ENCODE results near the gene ACKR3.

ACKR3 gene

GRCh38 chr2:236608710-236609109 lies 39.1 kb downstream of the ACKR3 start:
- Histone ChIP-seq H3K36me3 (ENCODE audit: control insufficient read depth, insufficient read depth, low read length) (no peaks in the 10 kb centered on the region), H3K9me3 (ENCODE audit: control insufficient read depth, low read length) (no peaks in the 10 kb centered on the region), H3K4me1 (ENCODE audit: control insufficient read depth, insufficient read depth, low read length) (no peaks in the 10 kb centered on the region), H3K4me3 (ENCODE audit: low read length) (no peak overlapping the region), H3K9ac (ENCODE audit: low read length) (no peak overlapping the region), H3K27me3 (ENCODE audit: control insufficient read depth, insufficient read depth, low read length) (no peaks in the 10 kb centered on the region)

DNA sequence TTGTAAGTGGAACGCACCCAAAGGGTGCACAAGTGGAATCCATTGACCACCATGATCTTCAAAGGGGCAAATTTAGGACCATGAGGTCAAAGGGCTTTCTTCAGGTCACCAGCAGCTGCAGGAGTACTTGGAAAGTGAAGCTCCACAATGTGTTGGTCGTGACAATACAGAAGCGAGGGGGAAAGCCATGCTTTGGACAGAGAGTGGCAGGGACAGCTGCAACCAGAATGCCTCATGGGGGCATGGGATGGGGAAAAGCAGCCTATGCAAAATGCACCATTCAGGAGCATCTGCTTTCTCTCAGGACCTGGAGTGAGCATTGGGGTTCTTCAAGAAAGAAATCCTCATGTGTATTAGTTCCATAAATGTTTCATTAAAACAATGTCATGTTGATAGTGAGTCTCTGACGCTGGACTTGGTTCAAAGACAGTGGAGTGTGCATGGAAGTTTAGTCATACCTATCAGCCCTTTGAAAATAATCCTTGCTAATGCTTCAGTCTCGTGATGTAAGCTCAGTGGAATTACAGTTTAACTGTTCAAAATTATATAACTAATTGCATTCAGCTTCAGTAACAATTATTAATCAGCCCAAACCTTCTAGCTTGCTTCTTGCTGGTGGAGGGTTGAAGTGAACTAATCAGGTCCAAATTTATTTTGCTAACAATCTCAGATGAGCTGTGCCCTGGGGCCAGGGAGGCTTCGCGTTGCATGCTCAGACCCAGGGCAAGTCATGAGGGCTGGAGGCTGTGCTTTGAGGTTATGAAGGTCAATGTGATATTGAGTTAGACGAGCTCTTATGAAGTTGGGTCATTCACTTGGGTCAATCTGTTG lies 41.6 kb downstream of the ACKR3 start:
- Histone ChIP-seq H3K4me3 (ENCODE audit: low read length) (no peak overlapping the region), H3K9ac (ENCODE audit: low read length) (no peak overlapping the region), H3K4me1 (ENCODE audit: control insufficient read depth, insufficient read depth, low read length) (no peaks in the 10 kb centered on the region), H3K27me3 (ENCODE audit: control insufficient read depth, insufficient read depth, low read length) (no peaks in the 10 kb centered on the region), H3K9me3 (ENCODE audit: control insufficient read depth, low read length) (no peaks in the 10 kb centered on the region), H3K36me3 (ENCODE audit: control insufficient read depth, insufficient read depth, low read length) (no peaks in the 10 kb centered on the region)

- H3K9me3 ChIP-seq (ENCODE audit: control insufficient read depth, low read length), result no peaks in the 10 kb centered on the region
- no peak overlapping the region for H3K4me3 ChIP-seq (ENCODE audit: low read length)
- no peak overlapping the region for H3K9ac ChIP-seq (ENCODE audit: low read length)
- H3K4me1 ChIP-seq (ENCODE audit: control insufficient read depth, insufficient read depth, low read length), result no peaks in the 10 kb centered on the region
- H3K36me3 ChIP-seq (ENCODE audit: control insufficient read depth, insufficient read depth, low read length), result no peaks in the 10 kb centered on the region
- no peaks in the 10 kb centered on the region for H3K27me3 ChIP-seq (ENCODE audit: control insufficient read depth, insufficient read depth, low read length)
Observed at GRCh38 chr2:236612737-236613136, 43.1 kb downstream of the ACKR3 start.

- no peaks in the 10 kb centered on the region for H3K27me3 ChIP-seq (ENCODE audit: control insufficient read depth, insufficient read depth, low read length)
- no peaks in the 10 kb centered on the region for H3K9me3 ChIP-seq (ENCODE audit: control insufficient read depth, low read length)
- no peak overlapping the region for H3K9ac ChIP-seq (ENCODE audit: low read length)
- no peaks in the 10 kb centered on the region for H3K36me3 ChIP-seq (ENCODE audit: control insufficient read depth, insufficient read depth, low read length)
- H3K4me3 ChIP-seq (ENCODE audit: low read length), result no peak overlapping the region
- no peaks in the 10 kb centered on the region for H3K4me1 ChIP-seq (ENCODE audit: control insufficient read depth, insufficient read depth, low read length)
Observed at GRCh38 chr2:236613612-236614011, 44.0 kb downstream of the ACKR3 start.

DNA sequence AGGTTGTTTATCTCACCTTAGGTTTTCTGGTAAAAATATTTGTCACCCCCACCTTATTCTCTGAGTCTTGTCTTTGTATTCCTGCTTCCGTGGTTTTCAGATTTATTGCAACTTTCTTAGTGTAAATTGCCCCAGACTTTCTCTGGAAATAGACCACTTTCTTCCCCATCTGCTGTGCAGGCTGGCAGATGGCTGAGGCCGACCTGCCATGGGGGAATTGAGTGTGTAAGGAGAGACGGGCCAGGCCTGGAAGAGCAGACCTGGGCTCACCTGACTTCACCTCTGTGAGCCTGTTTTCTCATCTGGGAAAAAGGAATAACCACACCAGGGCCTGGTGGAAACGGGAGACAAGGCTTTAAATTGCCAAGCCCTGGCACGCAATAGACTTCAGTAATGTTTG lies 44.9 kb downstream of the ACKR3 start:
- H3K4me1 ChIP-seq (ENCODE audit: control insufficient read depth, insufficient read depth, low read length), result no peaks in the 10 kb centered on the region
- no peak overlapping the region for H3K9ac ChIP-seq (ENCODE audit: low read length)
- no peaks in the 10 kb centered on the region for H3K9me3 ChIP-seq (ENCODE audit: control insufficient read depth, low read length)
- no peaks in the 10 kb centered on the region for H3K36me3 ChIP-seq (ENCODE audit: control insufficient read depth, insufficient read depth, low read length)
- no peak overlapping the region for H3K4me3 ChIP-seq (ENCODE audit: low read length)
- H3K27me3 ChIP-seq (ENCODE audit: control insufficient read depth, insufficient read depth, low read length), result no peaks in the 10 kb centered on the region

DNA sequence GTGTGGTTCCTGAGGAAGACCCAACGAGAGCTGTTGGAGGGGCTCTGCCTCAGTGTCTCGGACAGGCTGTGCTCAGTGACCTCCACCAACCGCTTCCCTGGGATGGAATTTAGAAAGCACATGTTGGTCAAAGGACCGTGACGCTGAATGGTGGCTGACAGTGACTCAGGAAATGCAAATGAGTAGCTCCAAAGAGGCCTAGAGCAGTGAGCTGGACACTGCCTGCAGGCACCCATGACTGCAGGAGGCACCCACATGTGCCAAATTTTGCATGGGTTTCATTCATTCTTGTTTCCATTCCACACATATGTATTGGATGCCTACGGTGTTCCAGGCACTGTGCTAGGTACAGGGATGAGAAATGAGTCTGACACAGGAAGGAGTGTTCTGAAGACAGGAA lies 46.4 kb downstream of the ACKR3 start:
- no peak overlapping the region for H3K9ac ChIP-seq (ENCODE audit: low read length)
- no peak overlapping the region for H3K4me3 ChIP-seq (ENCODE audit: low read length)
- H3K27me3 ChIP-seq (ENCODE audit: control insufficient read depth, insufficient read depth, low read length), result peaks cover 3% of the 10 kb centered on the region
- no peaks in the 10 kb centered on the region for H3K4me1 ChIP-seq (ENCODE audit: control insufficient read depth, insufficient read depth, low read length)
- no peaks in the 10 kb centered on the region for H3K36me3 ChIP-seq (ENCODE audit: control insufficient read depth, insufficient read depth, low read length)
- H3K9me3 ChIP-seq (ENCODE audit: control insufficient read depth, low read length), result no peaks in the 10 kb centered on the region

- Histone ChIP-seq H3K4me3 (ENCODE audit: low read length) (no peak overlapping the region), H3K36me3 (ENCODE audit: control insufficient read depth, insufficient read depth, low read length) (no peaks in the 10 kb centered on the region), H3K4me1 (ENCODE audit: control insufficient read depth, insufficient read depth, low read length) (no peaks in the 10 kb centered on the region), H3K27me3 (ENCODE audit: control insufficient read depth, insufficient read depth, low read length) (peaks cover 9% of the 10 kb centered on the region), H3K9ac (ENCODE audit: low read length) (no peak overlapping the region), H3K9me3 (ENCODE audit: control insufficient read depth, low read length) (no peaks in the 10 kb centered on the region)
Observed at GRCh38 chr2:236616624-236617023, 47.0 kb downstream of the ACKR3 start.

DNA sequence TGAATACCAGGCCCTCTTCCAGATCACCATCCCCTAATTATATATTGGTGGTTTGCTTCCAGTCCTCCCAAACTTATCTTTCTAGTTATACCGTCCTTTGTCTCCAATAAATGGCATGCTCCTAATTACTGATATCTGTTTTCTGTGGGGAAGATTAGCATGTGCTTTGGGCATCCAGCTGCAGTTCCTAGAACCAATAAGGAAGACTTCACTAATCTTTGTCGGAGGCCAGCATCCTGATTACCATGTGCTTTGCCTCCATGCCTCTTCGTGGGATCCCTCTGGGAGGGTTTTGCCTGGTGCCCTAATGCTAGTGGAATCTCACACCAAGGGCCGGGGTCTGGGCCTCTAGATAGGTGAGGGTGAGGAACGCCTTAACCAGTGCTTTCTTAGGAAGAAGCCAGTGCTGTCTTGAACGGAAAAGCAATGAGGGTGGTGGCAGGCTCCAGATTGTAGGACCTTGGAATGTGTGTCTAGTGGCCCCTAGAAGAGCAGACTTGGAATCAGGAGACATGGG lies 47.7 kb downstream of the ACKR3 start:
- H3K4me1 ChIP-seq (ENCODE audit: control insufficient read depth, insufficient read depth, low read length), result no peaks in the 10 kb centered on the region
- H3K9ac ChIP-seq (ENCODE audit: low read length), result no peak overlapping the region
- H3K36me3 ChIP-seq (ENCODE audit: control insufficient read depth, insufficient read depth, low read length), result no peaks in the 10 kb centered on the region
- no peaks in the 10 kb centered on the region for H3K9me3 ChIP-seq (ENCODE audit: control insufficient read depth, low read length)
- H3K4me3 ChIP-seq (ENCODE audit: low read length), result no peak overlapping the region
- H3K27me3 ChIP-seq (ENCODE audit: control insufficient read depth, insufficient read depth, low read length), result peaks cover 9% of the 10 kb centered on the region

DNA sequence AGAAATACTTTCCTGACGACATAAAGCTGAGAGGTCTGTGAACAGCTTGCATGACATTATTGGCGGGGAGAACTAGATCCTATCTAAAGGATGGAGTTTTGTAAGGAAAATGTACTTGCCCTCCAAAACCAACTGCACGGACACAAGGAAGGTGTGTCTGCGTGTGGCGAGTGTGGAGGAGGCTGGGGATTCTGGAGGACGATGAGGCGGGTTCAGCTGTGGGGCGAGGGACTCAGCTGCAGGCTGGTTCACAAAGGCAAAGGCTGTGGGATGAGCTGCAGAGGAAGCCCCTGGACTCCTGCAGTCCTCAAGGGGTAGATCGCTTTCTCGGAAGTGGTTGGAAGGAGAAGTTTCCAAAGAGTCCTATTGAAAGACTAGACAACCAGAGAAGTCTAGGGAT lies 48.2 kb downstream of the ACKR3 start:
- Histone ChIP-seq H3K4me3 (ENCODE audit: low read length) (no peak overlapping the region), H3K4me1 (ENCODE audit: control insufficient read depth, insufficient read depth, low read length) (no peaks in the 10 kb centered on the region), H3K27me3 (ENCODE audit: control insufficient read depth, insufficient read depth, low read length) (peaks cover 9% of the 10 kb centered on the region), H3K9ac (ENCODE audit: low read length) (no peak overlapping the region), H3K36me3 (ENCODE audit: control insufficient read depth, insufficient read depth, low read length) (no peaks in the 10 kb centered on the region), H3K9me3 (ENCODE audit: control insufficient read depth, low read length) (no peaks in the 10 kb centered on the region)

DNA sequence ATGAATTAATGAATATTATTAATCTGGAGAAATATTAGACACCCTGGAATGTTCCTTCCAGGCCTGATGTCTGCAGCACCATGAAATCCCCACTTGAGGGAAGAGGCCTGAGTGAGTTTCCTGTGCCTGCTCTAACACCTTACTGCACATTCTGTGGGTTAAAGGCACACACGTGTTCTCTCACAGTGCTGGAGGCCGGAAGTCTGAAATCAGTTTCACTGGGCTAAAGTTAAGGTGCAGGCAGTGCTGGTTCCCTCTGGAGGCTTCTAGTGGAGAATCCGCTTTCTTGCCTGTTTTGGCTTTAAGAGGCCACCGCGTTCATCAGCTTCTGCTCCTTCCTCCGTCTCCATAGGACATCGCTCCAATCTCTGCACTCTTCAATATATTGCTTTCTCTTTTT lies 48.7 kb downstream of the ACKR3 start:
- no peaks in the 10 kb centered on the region for H3K9me3 ChIP-seq (ENCODE audit: control insufficient read depth, low read length)
- no peak overlapping the region for H3K4me3 ChIP-seq (ENCODE audit: low read length)
- H3K4me1 ChIP-seq (ENCODE audit: control insufficient read depth, insufficient read depth, low read length), result no peaks in the 10 kb centered on the region
- H3K9ac ChIP-seq (ENCODE audit: low read length), result no peak overlapping the region
- peaks cover 9% of the 10 kb centered on the region for H3K27me3 ChIP-seq (ENCODE audit: control insufficient read depth, insufficient read depth, low read length)
- H3K36me3 ChIP-seq (ENCODE audit: control insufficient read depth, insufficient read depth, low read length), result no peaks in the 10 kb centered on the region

- H3K9ac ChIP-seq (ENCODE audit: low read length), result no peak overlapping the region
- H3K36me3 ChIP-seq (ENCODE audit: control insufficient read depth, insufficient read depth, low read length), result no peaks in the 10 kb centered on the region
- H3K4me1 ChIP-seq (ENCODE audit: control insufficient read depth, insufficient read depth, low read length), result no peaks in the 10 kb centered on the region
Observed at GRCh38 chr2:236619910-236620612, 50.4 kb downstream of the ACKR3 start.

GRCh38 chr2:236621786-236622185 lies 52.2 kb downstream of the ACKR3 start:
- Histone ChIP-seq H3K4me3 (ENCODE audit: low read length) (no peak overlapping the region), H3K4me1 (ENCODE audit: control insufficient read depth, insufficient read depth, low read length) (no peaks in the 10 kb centered on the region), H3K9ac (ENCODE audit: low read length) (no peak overlapping the region), H3K27me3 (ENCODE audit: control insufficient read depth, insufficient read depth, low read length) (peaks cover 12% of the 10 kb centered on the region), H3K36me3 (ENCODE audit: control insufficient read depth, insufficient read depth, low read length) (no peaks in the 10 kb centered on the region), H3K9me3 (ENCODE audit: control insufficient read depth, low read length) (no peaks in the 10 kb centered on the region)

More at GRCh38 chr2:236619910-236620612, 50.4 kb downstream of the ACKR3 start:
- H3K27me3 ChIP-seq (ENCODE audit: control insufficient read depth, insufficient read depth, low read length), result peaks cover 9% of the 10 kb centered on the region
- no peak overlapping the region for H3K4me3 ChIP-seq (ENCODE audit: low read length)
- no peaks in the 10 kb centered on the region for H3K9me3 ChIP-seq (ENCODE audit: control insufficient read depth, low read length)

Measured in mucosa of stomach (tissue), 1 donor.